ENCODE measurements around the gene OLIG3.

Gene OLIG3

DNA sequence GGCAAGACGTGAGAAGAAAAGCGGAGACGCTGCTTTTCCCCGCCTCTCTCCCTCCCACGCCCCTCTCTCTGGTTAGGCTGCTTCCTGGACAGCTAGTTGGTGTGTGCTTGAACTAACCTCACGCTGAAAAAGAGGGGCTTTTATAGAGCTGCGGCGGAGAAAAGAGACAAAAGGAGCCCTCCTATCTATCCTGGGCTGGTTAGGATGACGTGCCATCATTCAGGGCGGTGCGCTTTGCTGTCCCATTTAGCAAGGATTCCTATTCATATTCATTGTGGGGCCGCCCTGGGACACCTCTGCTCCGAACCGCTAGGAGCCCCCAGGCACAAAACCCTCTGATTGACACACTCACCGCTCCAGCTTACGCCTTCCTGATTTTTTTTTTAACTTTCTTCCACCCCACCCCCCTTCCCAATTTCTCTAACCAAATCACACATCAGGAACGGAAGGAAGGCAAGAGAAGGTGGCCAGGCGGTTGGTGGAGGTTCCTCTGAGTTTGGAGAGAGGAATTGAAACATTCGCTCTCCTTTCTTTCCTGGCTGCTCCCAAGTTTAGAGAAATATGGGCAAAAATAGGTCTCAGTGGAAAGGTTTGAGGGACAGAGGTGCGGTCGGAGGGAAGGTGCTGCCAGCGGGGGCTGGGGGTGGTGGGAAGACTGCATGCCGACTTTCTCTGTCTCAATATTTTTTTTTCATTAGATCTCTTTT lies at the start of gene OLIG3:
TSS of gene OLIG3 (minus strand) at position 114 of the 707 bp plus-strand sequence. CDS start 224 bp downstream, outside the sequence.
- no peak within 1 kb of the TSS for H3K4me3 ChIP-seq (ENCODE audit: low read depth, low read length)
- TF ChIP-seq CTCF (IDR thresholded peaks at IDR 0.05; ENCODE audit: low read depth, low read length, missing control alignments), result no peak
- no peak for DNase-seq (ENCODE audit: low read depth)

DNA sequence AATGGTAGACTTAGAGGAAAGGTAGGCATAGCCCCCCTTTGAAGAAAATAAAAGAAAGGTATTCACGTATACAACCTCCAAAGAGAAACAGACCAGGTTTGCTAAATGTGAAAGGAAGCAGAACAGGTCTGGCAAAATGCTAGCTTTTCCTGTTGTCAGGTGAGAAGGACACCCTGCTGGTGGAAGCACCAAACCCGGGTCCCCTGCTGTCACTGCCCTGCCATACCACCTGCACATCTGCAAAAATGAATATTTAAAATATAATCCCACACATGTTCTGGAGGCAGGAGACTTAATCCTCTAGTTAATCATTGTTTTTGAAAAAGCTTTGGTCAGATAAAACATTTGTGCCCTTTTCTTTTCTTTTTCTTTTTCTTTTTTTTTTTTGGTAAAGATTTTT lies 48.9 kb upstream of the OLIG3 start:
- in situ Hi-C loops (cut with HindIII; ENCODE audit: low sequenced_read_pairs), result no loop called here

More for the DNA sequence above, at the start of gene OLIG3:
- in situ Hi-C loops (cut with HindIII; ENCODE audit: low sequenced_read_pairs), result no loop called here

DNA sequence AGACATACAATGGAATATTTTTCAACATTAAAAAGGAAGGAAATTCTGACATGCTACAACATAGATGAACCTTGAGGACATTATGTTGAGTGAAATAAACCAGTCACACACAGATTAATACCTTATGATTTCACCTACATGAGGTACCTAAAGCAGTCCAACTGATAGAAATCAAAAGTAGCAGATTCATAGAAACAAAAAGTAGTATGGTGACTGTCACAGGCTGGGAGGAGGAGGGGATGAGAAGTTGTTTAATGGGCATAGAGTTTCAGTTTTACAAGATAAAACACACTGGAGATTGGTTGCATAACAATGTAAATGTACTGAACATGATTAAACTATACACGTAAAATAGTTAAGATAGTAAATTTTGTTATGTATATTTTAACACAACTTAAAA lies 48.5 kb upstream of the OLIG3 start:
- no peak for DNase-seq (ENCODE audit: low read depth)
- TF ChIP-seq CTCF (IDR thresholded peaks at IDR 0.05; ENCODE audit: low read depth, low read length, missing control alignments), result no peak
- no peak overlapping the region for H3K4me3 ChIP-seq (ENCODE audit: low read depth, low read length)
- in situ Hi-C loops (cut with HindIII; ENCODE audit: low sequenced_read_pairs), result no loop called here

More for the DNA sequence above, 48.9 kb upstream of the OLIG3 start:
- H3K4me3 ChIP-seq (ENCODE audit: low read depth, low read length), result no peak overlapping the region
- DNase-seq (ENCODE audit: low read depth), result no peak
- TF ChIP-seq CTCF (IDR thresholded peaks at IDR 0.05; ENCODE audit: low read depth, low read length, missing control alignments), result no peak

GRCh38 chr6:137541534-137542063 lies 47.4 kb upstream of the OLIG3 start:
- no peak for DNase-seq (ENCODE audit: low read depth)
- no peak for TF ChIP-seq CTCF (IDR thresholded peaks at IDR 0.05; ENCODE audit: low read depth, low read length, missing control alignments)
- in situ Hi-C loops (cut with HindIII; ENCODE audit: low sequenced_read_pairs), result no loop called here
- H3K4me3 ChIP-seq (ENCODE audit: low read depth, low read length), result no peak overlapping the region

GRCh38 chr6:137536104-137536773 lies 42.0 kb upstream of the OLIG3 start:
- TF ChIP-seq CTCF (IDR thresholded peaks at IDR 0.05; ENCODE audit: low read depth, low read length, missing control alignments), result no peak
- DNase-seq (ENCODE audit: low read depth), result no peak
- no peak overlapping the region for H3K4me3 ChIP-seq (ENCODE audit: low read depth, low read length)
- in situ Hi-C loops (cut with HindIII; ENCODE audit: low sequenced_read_pairs), result loop anchor here (5.0 kb wide), 1 partner anchor 51 kb away; no protein-coding TSS in a partner anchor

DNA sequence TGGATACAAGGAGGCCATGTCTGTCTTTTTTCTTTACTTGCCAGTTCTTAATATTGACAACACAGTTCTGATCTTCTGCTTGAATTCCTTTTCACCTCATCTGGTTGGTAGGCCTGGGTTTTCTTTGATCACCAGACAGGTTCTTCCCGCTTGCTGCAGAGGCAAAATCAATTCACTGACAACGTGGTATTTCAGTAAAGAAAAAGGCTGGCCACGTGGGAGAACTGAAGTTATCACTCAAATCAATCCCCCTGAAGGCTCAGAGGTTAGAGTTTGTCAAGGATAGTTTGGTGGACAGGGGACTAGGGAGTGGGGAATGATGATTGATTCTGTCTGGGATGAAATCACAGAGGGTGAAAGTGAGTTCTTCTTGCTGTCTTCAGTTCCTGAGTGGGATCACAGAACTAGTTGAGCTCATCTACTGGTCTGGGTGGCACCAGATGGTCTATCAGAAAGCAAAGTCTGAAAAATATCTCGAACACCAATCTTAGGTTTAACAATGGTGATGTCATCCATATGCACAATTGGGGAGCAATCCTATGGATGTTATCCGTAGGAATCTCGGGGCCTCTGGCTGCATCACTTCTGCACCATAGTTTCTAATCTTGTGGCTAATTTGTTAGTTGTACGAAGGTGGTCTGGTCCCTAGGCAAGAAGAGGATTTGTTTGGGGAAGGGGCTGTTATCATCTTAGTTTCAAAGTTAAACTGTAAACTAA lies 37.3 kb upstream of the OLIG3 start:
- in situ Hi-C loops (cut with HindIII; ENCODE audit: low sequenced_read_pairs), result no loop called here
- no peak for DNase-seq (ENCODE audit: low read depth)
- no peak for TF ChIP-seq CTCF (IDR thresholded peaks at IDR 0.05; ENCODE audit: low read depth, low read length, missing control alignments)
- no peak overlapping the region for H3K4me3 ChIP-seq (ENCODE audit: low read depth, low read length)

Measured in astrocyte of the cerebellum (primary cell).